CD4-positive, alpha-beta T cell treated with Interleukin-15 for 4 hours (primary cell): Measurements from ENCODE around the gene PLAC1.

Experiments used
- DNase-seq: peaks from one replicate; pipeline ENCODE4 v3.0.0-alpha.2; 2020; ENCODE audit warnings: low spot score

Gene PLAC1

GRCh38 chrX:134658002-134658759, at the start of gene PLAC1:
Gene PLAC1 (minus strand): TSS chrX:134658471. CDS start chrX:134566682, 91,789 bp downstream.
- no peak for DNase-seq

GRCh38 chrX:134706138-134706537, 47.9 kb upstream of the PLAC1 start:
- no peak for DNase-seq

GRCh38 chrX:134695999-134696398, 37.7 kb upstream of the PLAC1 start:
- DNase-seq = no peak

GRCh38 chrX:134694333-134695322, 36.4 kb upstream of the PLAC1 start:
- no peak for DNase-seq

- no peak for DNase-seq
Observed at GRCh38 chrX:134693644-134694043, 35.4 kb upstream of the PLAC1 start.

GRCh38 chrX:134692990-134693389, 34.7 kb upstream of the PLAC1 start:
- no peak for DNase-seq

- DNase-seq = no peak
Observed at GRCh38 chrX:134692233-134692632, 34.0 kb upstream of the PLAC1 start.

- DNase-seq = no peak
Observed at GRCh38 chrX:134691453-134691852, 33.2 kb upstream of the PLAC1 start.

GRCh38 chrX:134688839-134689238, 30.6 kb upstream of the PLAC1 start:
- DNase-seq = no peak

- no peak for DNase-seq
Observed at GRCh38 chrX:134688031-134688823, 30.0 kb upstream of the PLAC1 start.

GRCh38 chrX:134685668-134686067, 27.4 kb upstream of the PLAC1 start:
- no peak for DNase-seq

GRCh38 chrX:134684956-134685355, 26.7 kb upstream of the PLAC1 start:
- DNase-seq = no peak

GRCh38 chrX:134683351-134684005, 25.2 kb upstream of the PLAC1 start:
- DNase-seq = no peak

GRCh38 chrX:134682081-134682480, 23.8 kb upstream of the PLAC1 start:
- no peak for DNase-seq

GRCh38 chrX:134679644-134680043, 21.4 kb upstream of the PLAC1 start:
- DNase-seq = no peak

GRCh38 chrX:134679221-134679620, 20.9 kb upstream of the PLAC1 start:
- DNase-seq = no peak

GRCh38 chrX:134677332-134677731, 19.1 kb upstream of the PLAC1 start:
- DNase-seq = no peak

GRCh38 chrX:134676436-134676835, 18.2 kb upstream of the PLAC1 start:
- DNase-seq = no peak

GRCh38 chrX:134673123-134673522, 14.9 kb upstream of the PLAC1 start:
- DNase-seq = no peak

- DNase-seq = no peak
Observed at GRCh38 chrX:134672101-134672500, 13.8 kb upstream of the PLAC1 start.

GRCh38 chrX:134671294-134671693, 13.0 kb upstream of the PLAC1 start:
- DNase-seq = no peak
